Neural crest cell (in vitro differentiated cells): ENCODE measurements around the gene SEMA3E. TPM values are rescaled to one million over a fixed set of nuclear protein-coding genes. Genes with fewer than 3 reads are reported as not detected.
A peak's percentile ranks its signal among the peaks of the same experiment; 100 is the strongest.
"Not testable (repeated sequence)": the region's sequence is repeated elsewhere in the genome, so short reads cannot be mapped to it uniquely, and the experiment has no call there.

ENCODE experiments used
- DNase-seq: peaks from one replicate; pipeline ENCODE4 v3.0.0; 2021; ENCODE audit warnings: low read depth, mixed read lengths, low spot score
- H3K27ac Mint-ChIP-seq: one replicate; pipeline ENCODE4 v1.8.0; 2021; ENCODE audit warnings: mild to moderate bottlenecking, mixed read lengths; ENCODE audit not compliant: unreplicated experiment
- H3K27me3 Mint-ChIP-seq: 2 replicates; pipeline ENCODE4 v1.8.0; 2021; ENCODE audit warnings: low read depth, mild to moderate bottlenecking, mixed read lengths
- H3K36me3 Mint-ChIP-seq: 2 replicates; pipeline ENCODE4 v1.8.0; 2021; ENCODE audit warnings: low read depth, mild to moderate bottlenecking, mixed read lengths
- H3K4me1 Mint-ChIP-seq: 2 replicates; pipeline ENCODE4 v1.8.0; 2021; ENCODE audit warnings: mixed read lengths
- H3K4me3 Mint-ChIP-seq: one replicate; pipeline ENCODE4 v1.8.0; 2021; ENCODE audit warnings: mild to moderate bottlenecking, mixed read lengths
- H3K9me3 Mint-ChIP-seq: 2 replicates; pipeline ENCODE4 v1.8.0; 2021; ENCODE audit warnings: mixed read lengths
- total RNA-seq: library from RNA; stranded (reverse); gene quantifications from 2 replicates; pipeline ENCODE4 v1.2.1, GENCODE V29; 2021
- TF ChIP-seq, protein P1 (sequence below): fragments of 200-600 bp; sonication (generic); conservative IDR thresholded peaks from 2 replicates; pipeline ENCODE4 v1.5.0; 2021; ENCODE audit warnings: antibody characterized with exemption, mild to moderate bottlenecking

Gene SEMA3E
- total RNA-seq, 1 donor from 2014 or later, result 0.09 TPM

DNA sequence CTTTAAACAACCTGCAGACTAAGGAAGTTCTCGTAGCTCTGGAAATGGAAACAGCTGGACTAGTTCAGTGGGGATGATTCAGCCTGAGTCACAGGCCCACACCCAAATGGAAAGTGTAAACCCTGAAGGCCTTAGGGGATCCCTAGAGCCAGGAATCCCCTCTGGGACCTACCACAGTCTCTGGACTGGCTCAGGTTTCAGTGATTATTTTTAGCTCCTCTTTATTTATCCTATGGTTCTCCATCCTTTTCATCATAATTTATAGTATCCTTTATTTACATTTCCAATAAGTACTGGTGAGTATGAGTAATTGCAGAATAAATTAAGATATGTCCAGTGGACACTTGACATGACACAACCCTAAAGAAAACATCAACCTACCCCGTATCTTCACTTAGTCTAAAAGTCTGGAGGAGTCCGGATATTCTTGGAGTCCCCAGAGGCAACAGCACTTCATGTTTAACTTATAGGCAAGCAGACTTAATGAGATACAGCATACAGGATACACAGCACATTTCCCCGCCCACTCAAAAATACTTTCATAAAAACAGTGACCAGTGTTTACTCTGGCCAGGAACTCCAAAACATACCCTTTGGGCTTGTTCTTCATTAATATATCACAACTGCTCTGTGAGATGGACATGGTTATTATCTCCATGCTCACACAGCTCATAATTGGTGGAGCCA is 28.4 kb upstream of the SEMA3E start:
- H3K4me1 Mint-ChIP-seq, result peaks cover 8% of the 10 kb centered on the region
- peaks cover 3% of the 10 kb centered on the region for H3K9me3 Mint-ChIP-seq
- TF ChIP-seq, protein P1, sequence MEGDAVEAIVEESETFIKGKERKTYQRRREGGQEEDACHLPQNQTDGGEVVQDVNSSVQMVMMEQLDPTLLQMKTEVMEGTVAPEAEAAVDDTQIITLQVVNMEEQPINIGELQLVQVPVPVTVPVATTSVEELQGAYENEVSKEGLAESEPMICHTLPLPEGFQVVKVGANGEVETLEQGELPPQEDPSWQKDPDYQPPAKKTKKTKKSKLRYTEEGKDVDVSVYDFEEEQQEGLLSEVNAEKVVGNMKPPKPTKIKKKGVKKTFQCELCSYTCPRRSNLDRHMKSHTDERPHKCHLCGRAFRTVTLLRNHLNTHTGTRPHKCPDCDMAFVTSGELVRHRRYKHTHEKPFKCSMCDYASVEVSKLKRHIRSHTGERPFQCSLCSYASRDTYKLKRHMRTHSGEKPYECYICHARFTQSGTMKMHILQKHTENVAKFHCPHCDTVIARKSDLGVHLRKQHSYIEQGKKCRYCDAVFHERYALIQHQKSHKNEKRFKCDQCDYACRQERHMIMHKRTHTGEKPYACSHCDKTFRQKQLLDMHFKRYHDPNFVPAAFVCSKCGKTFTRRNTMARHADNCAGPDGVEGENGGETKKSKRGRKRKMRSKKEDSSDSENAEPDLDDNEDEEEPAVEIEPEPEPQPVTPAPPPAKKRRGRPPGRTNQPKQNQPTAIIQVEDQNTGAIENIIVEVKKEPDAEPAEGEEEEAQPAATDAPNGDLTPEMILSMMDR, result no peak
- H3K4me3 Mint-ChIP-seq, result no peak overlapping the region
- DNase-seq, result no peak
- no peaks in the 10 kb centered on the region for H3K36me3 Mint-ChIP-seq
- no peak overlapping the region for H3K27ac Mint-ChIP-seq
- no peaks in the 10 kb centered on the region for H3K27me3 Mint-ChIP-seq

- H3K36me3 Mint-ChIP-seq, H3K4me3 Mint-ChIP-seq, H3K9me3 Mint-ChIP-seq, DNase-seq, H3K27me3 Mint-ChIP-seq, H3K27ac Mint-ChIP-seq: not testable (repeated sequence)
- peaks cover 11% of the 10 kb centered on the region for H3K4me1 Mint-ChIP-seq
Observed at GRCh38 chr7:83673291-83673690, 24.4 kb upstream of the SEMA3E start.

- TF ChIP-seq, protein P1, result no peak
- Mint-ChIP-seq H3K4me3 (no peak overlapping the region), H3K9me3 (peaks cover 6% of the 10 kb centered on the region), H3K27ac (peak overlapping the region; percentile 13), H3K36me3 (no peaks in the 10 kb centered on the region), H3K4me1 (peaks cover 5% of the 10 kb centered on the region), H3K27me3 (no peaks in the 10 kb centered on the region)
- no peak for DNase-seq
Observed at GRCh38 chr7:83672157-83672556, 23.2 kb upstream of the SEMA3E start.

GRCh38 chr7:83663131-83663530 is 14.2 kb upstream of the SEMA3E start:
- Mint-ChIP-seq H3K4me1 (no peaks in the 10 kb centered on the region), H3K27ac (no peak overlapping the region), H3K9me3 (no peaks in the 10 kb centered on the region), H3K36me3 (no peaks in the 10 kb centered on the region), H3K27me3 (no peaks in the 10 kb centered on the region), H3K4me3 (no peak overlapping the region)
- TF ChIP-seq, protein P1, result no peak
- DNase-seq, result no peak

DNA sequence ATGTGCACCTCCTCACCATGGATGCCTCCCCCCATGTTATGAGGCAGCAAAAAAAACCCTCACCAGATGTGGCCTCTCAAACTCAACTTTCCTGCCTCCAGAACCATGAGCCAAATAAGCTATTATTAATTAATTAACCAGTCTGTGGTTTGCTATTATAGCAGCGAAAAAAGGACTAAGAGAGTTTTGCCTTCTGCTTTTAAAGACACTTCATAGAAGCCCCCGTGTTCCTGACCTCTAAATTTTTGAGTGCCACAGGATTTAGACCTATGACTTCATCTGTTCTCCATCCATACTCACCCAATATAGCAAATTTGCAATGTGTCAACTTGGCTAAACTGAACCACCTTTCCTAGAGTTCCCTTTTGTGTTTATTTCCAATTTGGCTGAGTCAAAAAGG is 9.2 kb upstream of the SEMA3E start:
- no peak overlapping the region for H3K27ac Mint-ChIP-seq
- TF ChIP-seq, protein P1, result no peak
- no peak overlapping the region for H3K4me3 Mint-ChIP-seq
- H3K27me3 Mint-ChIP-seq, result no peaks in the 10 kb centered on the region
- peaks cover 3% of the 10 kb centered on the region for H3K4me1 Mint-ChIP-seq
- H3K9me3 Mint-ChIP-seq, result no peaks in the 10 kb centered on the region
- no peaks in the 10 kb centered on the region for H3K36me3 Mint-ChIP-seq
- no peak for DNase-seq

- Mint-ChIP-seq H3K27me3 (no peaks in the 10 kb centered on the region), H3K9me3 (peaks cover 3% of the 10 kb centered on the region), H3K36me3 (no peaks in the 10 kb centered on the region), H3K4me1 (peaks cover 3% of the 10 kb centered on the region), H3K4me3 (no peak overlapping the region), H3K27ac (no peak overlapping the region)
- TF ChIP-seq, protein P1, result peak; percentile 91
- peak; percentile 40 for DNase-seq
Observed at GRCh38 chr7:83655951-83656556, 7.1 kb upstream of the SEMA3E start.
